Hindlimb muscle (tissue), 1 donor: Measurements from ENCODE around the gene DISC1. TPM values are rescaled to one million over a fixed set of nuclear protein-coding genes. Genes with fewer than 3 reads are reported as not detected.
"Not testable (repeated sequence)": the region's sequence is repeated elsewhere in the genome, so short reads cannot be mapped to it uniquely, and the experiment has no call there.

Experiments used
- DNase-seq: peaks from one replicate; pipeline ENCODE4 v3.0.0-alpha.2; 2013
- polyA plus RNA-seq: library from polyadenylated mRNA; unstranded; fragments of 120-200 nt; gene quantifications from one replicate; pipeline ENCODE4 v1.2.1, GENCODE V29; 2013; ENCODE audit not compliant: insufficient read length

Gene DISC1
- polyA plus RNA-seq, 1 donor = 7.3 TPM

GRCh38 chr1:231735941-231736340 lies 109.4 kb downstream of the DISC1 start:
- DNase-seq = no peak

GRCh38 chr1:231736464-231736863 lies 109.9 kb downstream of the DISC1 start:
- DNase-seq = no peak

- no peak for DNase-seq
These were observed 112.0 kb downstream of the DISC1 start for GRCh38 chr1:231738554-231738953.

GRCh38 chr1:231743966-231744365 lies 117.4 kb downstream of the DISC1 start:
- DNase-seq = no peak

- no peak for DNase-seq
These were observed 122.3 kb downstream of the DISC1 start for GRCh38 chr1:231748760-231749415.

GRCh38 chr1:231750296-231750695 lies 123.7 kb downstream of the DISC1 start:
- no peak for DNase-seq

- no peak for DNase-seq
These were observed 124.3 kb downstream of the DISC1 start for GRCh38 chr1:231750818-231751362.

- no peak for DNase-seq
These were observed 124.8 kb downstream of the DISC1 start for GRCh38 chr1:231751415-231751814.

- no peak for DNase-seq
These were observed 126.7 kb downstream of the DISC1 start for GRCh38 chr1:231753313-231753712.

GRCh38 chr1:231757101-231757404 lies 130.5 kb downstream of the DISC1 start:
- no peak for DNase-seq

- no peak for DNase-seq
These were observed 131.2 kb downstream of the DISC1 start for GRCh38 chr1:231757759-231758158.

GRCh38 chr1:231761252-231761651 lies 134.7 kb downstream of the DISC1 start:
- DNase-seq = no peak

GRCh38 chr1:231761747-231762541 lies 135.4 kb downstream of the DISC1 start:
- no peak for DNase-seq

GRCh38 chr1:231763456-231763855 lies 136.9 kb downstream of the DISC1 start:
- DNase-seq = no peak

GRCh38 chr1:231765825-231766224 lies 139.2 kb downstream of the DISC1 start:
- DNase-seq = not testable (repeated sequence)

- DNase-seq = no peak
These were observed 140.9 kb downstream of the DISC1 start for GRCh38 chr1:231767471-231767870.

- no peak for DNase-seq
These were observed 141.8 kb downstream of the DISC1 start for GRCh38 chr1:231768416-231768815.

GRCh38 chr1:231770506-231771175 lies 144.1 kb downstream of the DISC1 start:
- no peak for DNase-seq

- no peak for DNase-seq
These were observed 148.2 kb downstream of the DISC1 start for GRCh38 chr1:231774719-231775335.

- DNase-seq = no peak
These were observed 149.6 kb downstream of the DISC1 start for GRCh38 chr1:231776010-231776756.

GRCh38 chr1:231776757-231777062 lies 150.1 kb downstream of the DISC1 start:
- no peak for DNase-seq

- no peak for DNase-seq
These were observed 151.6 kb downstream of the DISC1 start for GRCh38 chr1:231778009-231778719.
